GM12878 (cell line): ENCODE data around the gene MIEN1. TPM values are rescaled to one million over a fixed set of nuclear protein-coding genes. Genes with fewer than 3 reads are reported as not detected.

ENCODE experiments used
- ATAC-seq: fragments of 200-7000 bp; cut with Tn5 transposase; 3 replicates; pipeline ENCODE4 v1.9.1; 2020; ENCODE audit warnings: mild to moderate bottlenecking, moderate library complexity
- BruUV-seq: library from RNA; stranded (reverse); fragments of 400-500 nt; replicated peaks from 2 replicates; lab custom pipeline; 2021; lab: Mats Ljungman, UMichigan
- CTCF ChIA-PET: fragments of 300-600 bp; sonication (Branson Sonifier 250); formaldehyde crosslinking; extraction: SDS; loops from one replicate; lab custom pipeline; 2021; ENCODE audit warnings: inconsistent platforms; lab: Yijun Ruan, JAX
- POLR2A ChIA-PET: fragments of 350-600 bp; formaldehyde crosslinking; extraction: SDS; loops from one replicate; lab custom pipeline; 2021; ENCODE audit warnings: inconsistent platforms; lab: Charles Lee
- RAD21 ChIA-PET: fragments of 300-600 bp; sonication (Branson Sonifier 250); formaldehyde crosslinking; loops from one replicate; lab custom pipeline; 2023; ENCODE audit warnings: antibody characterized with exemption; ENCODE audit not compliant: unreplicated experiment; lab: Charles Lee
- SMC1A ChIA-PET: fragments of 300-600 bp; sonication (Branson Sonifier 250); formaldehyde crosslinking; loops from one replicate; lab custom pipeline; 2023; ENCODE audit not compliant: unreplicated experiment, uncharacterized antibody; lab: Charles Lee
- DNase-seq: peaks from one replicate; pipeline ENCODE4 v3.0.0-alpha.2; 2011; ENCODE audit warnings: low read depth, low spot score
- FAIRE-seq: peaks from 3 replicates; lab custom pipeline; 2011; peaks lifted over from hg19 to GRCh38; lab: Jason Lieb, UNC
- H2AFZ ChIP-seq: 2 replicates; pipeline ENCODE4 v1.6.0; 2011; ENCODE audit warnings: low read depth, low read length, control low read depth; ENCODE audit not compliant: control insufficient read depth
- H3K27ac ChIP-seq: 2 replicates; pipeline ENCODE4 v1.5.1; 2011; ENCODE audit warnings: control low read depth; ENCODE audit not compliant: control insufficient read depth, insufficient read depth
- H3K27me3 ChIP-seq, 2 experiments: replicated peaks in 1 of 2; 2 replicates each; pipeline versions ENCODE4 v1.6.0 to v1.6.1; 2011; ENCODE audit warnings: low read length in 1 of 2; ENCODE audit not compliant: control insufficient read depth in 2 of 2, insufficient read depth in 2 of 2
- H3K36me3 ChIP-seq, 2 experiments: 2 replicates each; pipeline ENCODE4 v1.5.1; 2011; ENCODE audit warnings: low read length in 1 of 2; ENCODE audit not compliant: control insufficient read depth in 2 of 2, insufficient read depth in 2 of 2
- H3K4me1 ChIP-seq: 2 replicates; pipeline ENCODE4 v1.6.1; 2011; ENCODE audit warnings: mild to moderate bottlenecking, low read length, moderate library complexity, mixed read lengths; ENCODE audit not compliant: control insufficient read depth, insufficient read depth
- H3K4me2 ChIP-seq: 2 replicates; pipeline ENCODE4 v1.6.0; 2011; ENCODE audit warnings: control low read depth; ENCODE audit not compliant: control insufficient read depth, insufficient read depth
- H3K4me3 ChIP-seq: fragments of 200-600 bp; sonication (generic); 2 replicates; pipeline ENCODE4 v1.5.1; 2016
- H3K79me2 ChIP-seq: 2 replicates; pipeline ENCODE4 v1.6.0; 2011; ENCODE audit warnings: low read length; ENCODE audit not compliant: control insufficient read depth, insufficient read depth
- H3K9ac ChIP-seq: 2 replicates; pipeline ENCODE4 v1.8.0; 2011; ENCODE audit warnings: low read length, control low read depth, mixed read lengths; ENCODE audit not compliant: control insufficient read depth, insufficient read depth
- H3K9me3 ChIP-seq: replicated peaks from 3 replicates; pipeline ENCODE4 v1.5.1; 2011; ENCODE audit warnings: mild to moderate bottlenecking, low read length; ENCODE audit not compliant: control insufficient read depth, insufficient read depth
- H4K20me1 ChIP-seq: 2 replicates; pipeline ENCODE4 v1.6.0; 2011; ENCODE audit not compliant: control insufficient read depth, insufficient read depth
- DPF2 ChIP-seq: fragments of 450-650 bp; IDR thresholded peaks from 2 replicates; pipeline ENCODE4 v1.6.1; 2017; ENCODE audit warnings: mild to moderate bottlenecking
- E2F4 ChIP-seq: IDR thresholded peaks from 2 replicates; pipeline ENCODE4 v1.6.1; 2012; ENCODE audit warnings: low read depth, low read length, improper control_type of control experiment
- ESRRA ChIP-seq: IDR thresholded peaks from 2 replicates; pipeline ENCODE4 v1.6.1; 2012; ENCODE audit warnings: mild to moderate bottlenecking, low read length, improper control_type of control experiment
- NFXL1 ChIP-seq: fragments of 450-650 bp; IDR thresholded peaks from 2 replicates; pipeline ENCODE4 v1.6.1; 2017; ENCODE audit warnings: antibody characterized with exemption, mild to moderate bottlenecking, borderline replicate concordance
- NR2C1 ChIP-seq: fragments of 450-650 bp; IDR thresholded peaks from 2 replicates; pipeline ENCODE4 v1.6.1; 2017; ENCODE audit warnings: antibody characterized with exemption, mild to moderate bottlenecking, moderate library complexity
- PAX8 ChIP-seq: fragments of 450-650 bp; IDR thresholded peaks from 2 replicates; pipeline ENCODE4 v1.6.1; 2017; ENCODE audit warnings: mild to moderate bottlenecking, moderate library complexity
- ZNF24 ChIP-seq: fragments of 450-650 bp; IDR thresholded peaks from 2 replicates; pipeline ENCODE4 v1.6.1; 2017; ENCODE audit warnings: antibody characterized with exemption, mild to moderate bottlenecking
- WGBS: methylation state at CpG from one replicate; pipeline ENCODE4 v1.1.6; 2016; ENCODE audit warnings: low lambda C conversion rate; ENCODE audit not compliant: insufficient replicate concordance, insufficient coverage; ENCODE audit errors: missing lambda C conversion rate; 5-methylcytosine and 5-hydroxymethylcytosine counted together
- in situ Hi-C: fragments of 300-500 bp; cut with MboI; formaldehyde crosslinking; loops from 9 replicates; pipeline ENCODE4 v1.14.3; 2018; ENCODE audit warnings: mixed read lengths
- intact Hi-C: fragments of 100-400 bp; cut with micrococcal nuclease; formaldehyde crosslinking; loops from one replicate; pipeline ENCODE4 v1.14.2; 2022; ENCODE audit not compliant: unreplicated experiment
- polyA plus RNA-seq, 11 experiments: library from polyadenylated mRNA; depleted of rRNA in 4 of 11; unstranded in 6 of 11; stranded (reverse) in 5 of 11; fragments of >200 nt; fragmentation: Nextera tagmentation in 4 of 11; fragmentation: Illumina TruSeq in 1 of 11; extraction: Ambion mirVana in 4 of 11; extraction: Trizol in 1 of 11; gene quantifications; 1 replicate in 1 of 11; 2 replicates in 10 of 11; pipeline versions ENCODE4 v1.2.1 to v1.2.3, GENCODE V29; 2011 to 2016; ENCODE audit warnings: inconsistent platforms in 2 of 11, missing spikeins in 2 of 11, low read depth in 1 of 11
- total RNA-seq, 4 experiments: library from RNA; depleted of rRNA in 3 of 4; stranded (reverse); fragments of >200 nt in 3 of 4; fragmentation: Illumina TruSeq in 1 of 4; extraction: Trizol in 1 of 4; gene quantifications; 2 replicates each; pipeline versions ENCODE4 v1.2.1 to v1.2.3, GENCODE V29; 2013 to 2021

Gene MIEN1
- total and polyA plus RNA-seq, 10 of the 15 experiments (the other 5 are each of a cell fraction or from before 2014, with no cell fraction given): 24.9 to 89.1 (median 47.7) TPM

- RAD21 ChIA-PET: no interaction called here
- no peak overlapping the region for H3K4me2 ChIP-seq
- intact Hi-C loops (no loop called here), in situ Hi-C loops (no loop called here)
- H3K4me3 ChIP-seq: no peak overlapping the region
- no peak for TF ChIP-seq NFXL1
- TF ChIP-seq PAX8: no peak
- no peak for TF ChIP-seq ZNF24
- TF ChIP-seq E2F4: no peak
- no peak for TF ChIP-seq NR2C1
- TF ChIP-seq ESRRA: no peak
- TF ChIP-seq DPF2: no peak
- H3K36me3 ChIP-seq: no peaks in the 10 kb centered on the region
- no peaks in the 10 kb centered on the region for H3K9me3 ChIP-seq
- SMC1A ChIA-PET: interaction anchor here (0.8 kb wide), 1 partner anchor 12 kb away, joined by 3 read pairs; no protein-coding TSS in a partner anchor
- no peaks in the 10 kb centered on the region for H4K20me1 ChIP-seq
- DNase-seq (no peak), ATAC-seq (no peak), FAIRE-seq (no peak)
- CTCF ChIA-PET: interaction anchor here (1.1 to 3.3 kb wide), 4 partner anchors 13 to 47 kb away, joined by 4 to 11 read pairs (median 4); partner anchors contain the start of gene PGAP3
- peaks cover 11% of the 10 kb centered on the region for H3K4me1 ChIP-seq
- H2AFZ ChIP-seq: no peak overlapping the region
- no peaks in the 10 kb centered on the region for H3K79me2 ChIP-seq
- WGBS: 64% methylated on average over 10 of the region's 10 CpGs
- POLR2A ChIA-PET: interaction anchor here (0.6 kb wide), 1 partner anchor 63 kb away, joined by 3 read pairs; no protein-coding TSS in a partner anchor
- H3K27me3 ChIP-seq: peaks cover 0 to 7% of the 10 kb centered on the region in 2 experiments; a peak in 2 of 4 replicates
- no peak overlapping the region for H3K9ac ChIP-seq
- no TSS peak for BruUV-seq
- no peak overlapping the region for H3K27ac ChIP-seq
Observed at GRCh38 chr17:39701012-39701783, 29.1 kb downstream of the MIEN1 start.
